ENCODE data around the gene LHFPL3.

- TF ChIP-seq CTCF (IDR thresholded peaks at IDR 0.05; ENCODE audit: borderline replicate concordance, extremely low read depth, low read length, poor library complexity, severe bottlenecking) (no peak), EZH2 (IDR thresholded peaks at IDR 0.05; ENCODE audit: borderline replicate concordance, low read depth, low read length, severe bottlenecking) (no peak)
Measured at GRCh38 chr7:104951546-104951945, 623.1 kb downstream of the LHFPL3 start.
